Lower leg skin (tissue), 3 donors: ENCODE data around the gene CPEB3.

ENCODE experiments used
- CTCF ChIP-seq, 3 donors: fragments of 450-650 bp; IDR thresholded peaks; one replicate each; pipeline ENCODE4 v1.5.1; 2016; ENCODE audit warnings: antibody characterized with exemption in 3 of 3, mild to moderate bottlenecking in 3 of 3, moderate library complexity in 2 of 3
- POLR2A ChIP-seq, 2 donors: fragments of 450-650 bp; IDR thresholded peaks; one replicate each; pipeline ENCODE4 v1.6.1; 2016 to 2017; ENCODE audit warnings: antibody characterized with exemption in 2 of 2, mild to moderate bottlenecking in 1 of 2, moderate library complexity in 1 of 2

- TF ChIP-seq CTCF (IDR thresholded peaks at IDR 0.05) (no peak), POLR2A (IDR thresholded peaks at IDR 0.05) (no peak)
Observed at GRCh38 chr10:92203919-92204623, 86.8 kb downstream of the CPEB3 start.
